Neuronal stem cell (in vitro differentiated cells): ENCODE data around the gene KMT2C.
"Not testable (repeated sequence)": the region's sequence is repeated elsewhere in the genome, so short reads cannot be mapped to it uniquely, and the experiment has no call there.

Experiments
- DNase-seq: peaks from one replicate; pipeline ENCODE4 v3.0.0-alpha.2; 2013; ENCODE audit warnings: low spot score
- H2AFZ ChIP-seq: one replicate; pipeline ENCODE4 v1.6.1; 2013; ENCODE audit warnings: mild to moderate bottlenecking, low read length, inconsistent platforms
- H2AK5ac ChIP-seq: 2 replicates; pipeline ENCODE4 v1.6.1; 2013; ENCODE audit warnings: low read depth, mild to moderate bottlenecking, inconsistent platforms, low read length, moderate library complexity, mixed read lengths
- H2BK120ac ChIP-seq: 2 replicates; pipeline ENCODE4 v1.6.1; 2013; ENCODE audit warnings: low read depth, mild to moderate bottlenecking, inconsistent platforms, low read length, moderate library complexity, mixed read lengths
- H2BK12ac ChIP-seq: one replicate; pipeline ENCODE4 v1.6.1; 2013; ENCODE audit warnings: low read length, inconsistent platforms
- H2BK15ac ChIP-seq: 2 replicates; pipeline ENCODE4 v1.6.1; 2013; ENCODE audit warnings: mild to moderate bottlenecking, low read length, inconsistent platforms, mixed read lengths
- H2BK5ac ChIP-seq: one replicate; pipeline ENCODE4 v1.6.1; 2013; ENCODE audit warnings: inconsistent platforms, mild to moderate bottlenecking, low read length, moderate library complexity
- H3K14ac ChIP-seq: one replicate; pipeline ENCODE4 v1.6.1; 2013; ENCODE audit warnings: low read length, inconsistent platforms
- H3K18ac ChIP-seq: 2 replicates; pipeline ENCODE4 v1.6.1; 2013; ENCODE audit warnings: low read length, inconsistent platforms
- H3K23ac ChIP-seq: 2 replicates; pipeline ENCODE4 v1.6.1; 2013; ENCODE audit warnings: low read depth, mild to moderate bottlenecking, mixed read lengths, low read length, inconsistent platforms; ENCODE audit not compliant: poor library complexity
- H3K27ac ChIP-seq: replicated peaks from 3 replicates; pipeline ENCODE4 v1.5.1; 2013; ENCODE audit warnings: low read length, inconsistent platforms
- H3K27me3 ChIP-seq, 3 experiments: 2 replicates each; pipeline ENCODE4 v1.6.1; 2013; ENCODE audit warnings: low read length in 3 of 3, mild to moderate bottlenecking in 2 of 3, inconsistent platforms in 1 of 3, low read depth in 1 of 3, mixed read lengths in 1 of 3, moderate library complexity in 1 of 3; ENCODE audit not compliant: control insufficient read depth in 3 of 3, insufficient read depth in 3 of 3
- H3K36me3 ChIP-seq, 2 donors: replicated peaks in 1 of 2; 2 replicates each; pipeline ENCODE4 v1.6.1; 2013; ENCODE audit warnings: low read length in 2 of 2; ENCODE audit not compliant: control insufficient read depth in 2 of 2, insufficient read depth in 2 of 2
- H3K4ac ChIP-seq: 2 replicates; pipeline ENCODE4 v1.6.1; 2013; ENCODE audit warnings: inconsistent platforms, mild to moderate bottlenecking, low read length, moderate library complexity
- H3K4me1 ChIP-seq, 2 donors: 1 replicate in 1 of 2; 2 replicates in 1 of 2; pipeline ENCODE4 v1.6.1; 2013; ENCODE audit warnings: low read length in 2 of 2, low read depth in 1 of 2; ENCODE audit not compliant: control insufficient read depth in 2 of 2, insufficient read depth in 1 of 2
- H3K4me2 ChIP-seq: one replicate; pipeline ENCODE4 v1.6.1; 2013; ENCODE audit warnings: mild to moderate bottlenecking, low read length, inconsistent platforms; ENCODE audit not compliant: insufficient read depth, poor library complexity, severe bottlenecking
- H3K4me3 ChIP-seq, 2 donors: 2 replicates each; pipeline ENCODE4 v1.5.1; 2013; ENCODE audit warnings: low read length in 2 of 2, mild to moderate bottlenecking in 2 of 2, inconsistent platforms in 1 of 2, moderate library complexity in 1 of 2
- H3K79me1 ChIP-seq: one replicate; pipeline ENCODE4 v1.6.1; 2013; ENCODE audit warnings: low read depth, mild to moderate bottlenecking, inconsistent platforms, low read length, moderate library complexity
- H3K9ac ChIP-seq: one replicate; pipeline ENCODE4 v1.6.1; 2013; ENCODE audit warnings: mild to moderate bottlenecking, low read depth, low read length, inconsistent platforms; ENCODE audit not compliant: poor library complexity
- H3K9me3 ChIP-seq, 2 donors: replicated peaks in 1 of 2; 2 replicates each; pipeline versions ENCODE3 to v1.6.1; 2013; ENCODE audit warnings: low read length in 2 of 2, mild to moderate bottlenecking in 2 of 2, inconsistent platforms in 1 of 2, low read depth in 1 of 2, mixed read lengths in 1 of 2, moderate library complexity in 1 of 2; ENCODE audit not compliant: control insufficient read depth in 2 of 2, insufficient read depth in 1 of 2
- H4K8ac ChIP-seq: one replicate; pipeline ENCODE4 v1.6.1; 2013; ENCODE audit warnings: low read depth, mild to moderate bottlenecking, inconsistent platforms, low read length, moderate library complexity
- H4K91ac ChIP-seq: one replicate; pipeline ENCODE4 v1.6.1; 2013; ENCODE audit warnings: low read length, low read depth, mild to moderate bottlenecking, inconsistent platforms; ENCODE audit not compliant: poor library complexity
- WGBS, 2 donors: extraction: QIAGEN DNeasy Blood & Tissue Kit; methylation state at CpG; one replicate each; pipeline ENCODE4 v1.1.7; 2013; ENCODE audit warnings: missing lambda C conversion rate in 2 of 2, mixed read lengths in 1 of 2; ENCODE audit not compliant: insufficient read length in 2 of 2, insufficient replicate concordance in 1 of 2; ENCODE audit errors: extremely low coverage in 2 of 2; 5-methylcytosine and 5-hydroxymethylcytosine counted together

The KMT2C gene

GRCh38 chr7:152266859-152267258 is 168.9 kb downstream of the KMT2C start:
- H3K4ac ChIP-seq, H3K4me2 ChIP-seq, H4K8ac ChIP-seq, H2BK12ac ChIP-seq, H3K4me1 ChIP-seq, H3K18ac ChIP-seq, H3K14ac ChIP-seq, H3K9me3 ChIP-seq, H3K27me3 ChIP-seq, H4K91ac ChIP-seq, H3K4me3 ChIP-seq, DNase-seq, H2AK5ac ChIP-seq, H2BK120ac ChIP-seq, H2BK5ac ChIP-seq, H2AFZ ChIP-seq, H3K23ac ChIP-seq, H3K9ac ChIP-seq, H2BK15ac ChIP-seq, H3K27ac ChIP-seq, H3K79me1 ChIP-seq: not testable (repeated sequence)
- peaks cover 0 to 20% of the 10 kb centered on the region in 2 donors for H3K36me3 ChIP-seq
- no CpG with 5 or more reads among the region's 2 CpGs for WGBS, 2 donors

DNA sequence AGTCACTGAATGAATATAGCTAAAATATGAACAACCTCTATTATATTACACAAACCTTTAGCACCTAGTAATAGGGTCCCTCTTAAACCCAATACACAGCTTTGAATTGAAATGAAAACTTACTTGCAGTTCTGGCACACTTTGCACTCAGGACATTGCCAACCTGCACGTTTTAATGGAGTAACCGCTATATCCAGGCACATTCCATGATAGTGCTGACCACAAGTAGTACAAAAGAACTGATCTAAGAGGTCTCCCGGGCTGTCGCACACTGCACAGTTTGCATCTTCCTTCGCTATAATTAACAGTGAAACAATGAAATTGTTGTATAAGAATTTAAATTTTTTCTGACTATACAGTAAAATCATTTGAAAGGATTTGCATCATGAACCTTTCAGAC is 170.9 kb downstream of the KMT2C start:
- H3K14ac ChIP-seq, H3K4me1 ChIP-seq, H2AK5ac ChIP-seq, H3K4me2 ChIP-seq, H3K23ac ChIP-seq, H3K4ac ChIP-seq, H2BK5ac ChIP-seq, H3K4me3 ChIP-seq, H3K27ac ChIP-seq, H3K9ac ChIP-seq, H2BK15ac ChIP-seq, H4K8ac ChIP-seq, H2BK120ac ChIP-seq, H3K27me3 ChIP-seq, H3K79me1 ChIP-seq, H2BK12ac ChIP-seq, H2AFZ ChIP-seq, H3K9me3 ChIP-seq, DNase-seq, H4K91ac ChIP-seq, H3K18ac ChIP-seq: not testable (repeated sequence)
- WGBS, 2 donors = no CpG with 5 or more reads among the region's 5 CpGs
- peaks cover 0 to 10% of the 10 kb centered on the region in 2 donors for H3K36me3 ChIP-seq

DNA sequence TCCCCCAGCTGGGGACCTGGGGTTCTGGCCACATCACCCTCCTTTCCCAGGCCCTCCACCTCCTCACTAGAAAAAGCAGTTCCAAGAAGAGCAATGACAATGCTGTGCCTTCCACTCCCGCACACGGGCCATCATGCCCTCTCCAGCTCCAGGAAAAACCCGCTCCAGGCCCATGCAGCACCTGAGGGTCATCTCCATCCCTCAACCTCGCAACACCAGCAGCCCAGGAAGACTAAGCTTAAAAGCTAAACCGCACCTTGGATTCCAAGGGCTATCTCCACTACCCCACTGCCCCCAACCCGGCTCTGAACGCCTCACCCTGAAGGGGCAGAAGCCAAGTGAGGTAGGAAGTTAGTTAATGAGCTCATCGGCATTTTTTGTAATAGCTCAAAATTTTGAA is 173.7 kb downstream of the KMT2C start:
- not testable (repeated sequence) for H3K27me3 ChIP-seq, DNase-seq

DNA sequence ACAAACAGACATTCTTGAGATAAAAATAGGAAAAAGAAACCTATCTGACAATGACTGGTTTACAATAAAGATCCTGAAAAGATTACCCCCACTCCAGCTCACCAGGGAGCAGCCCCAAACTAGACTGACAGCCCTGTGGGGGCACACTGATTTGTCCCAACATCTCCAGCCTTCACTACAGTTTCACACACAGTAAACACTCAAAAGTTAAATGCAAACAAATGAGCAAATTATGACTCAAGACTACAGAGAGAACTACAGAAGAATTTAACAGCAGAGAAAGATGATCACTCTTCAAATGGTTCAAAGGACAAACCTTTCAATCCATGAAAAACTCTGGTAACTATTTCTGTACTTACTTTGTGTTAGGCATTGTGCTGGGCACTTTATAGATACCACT is 176.2 kb downstream of the KMT2C start:
- H3K18ac ChIP-seq, H3K4me2 ChIP-seq, H2AK5ac ChIP-seq, H3K27me3 ChIP-seq, H3K4me1 ChIP-seq, H2BK15ac ChIP-seq, H2BK12ac ChIP-seq, H2BK120ac ChIP-seq, DNase-seq, H3K9ac ChIP-seq, H3K4ac ChIP-seq, H3K79me1 ChIP-seq, H3K23ac ChIP-seq, H2AFZ ChIP-seq, H4K91ac ChIP-seq, H3K4me3 ChIP-seq, H3K14ac ChIP-seq, H4K8ac ChIP-seq, H3K27ac ChIP-seq, H3K9me3 ChIP-seq, H2BK5ac ChIP-seq: not testable (repeated sequence)
- peaks cover 0 to 16% of the 10 kb centered on the region in 2 donors for H3K36me3 ChIP-seq

More for the DNA sequence above, 173.7 kb downstream of the KMT2C start:
- not testable (repeated sequence) for H3K14ac ChIP-seq, H3K4me3 ChIP-seq, H3K9me3 ChIP-seq, H3K18ac ChIP-seq, H3K4me1 ChIP-seq, H2BK120ac ChIP-seq, H2BK5ac ChIP-seq, H3K4me2 ChIP-seq, H2BK12ac ChIP-seq, H3K79me1 ChIP-seq, H4K91ac ChIP-seq, H2BK15ac ChIP-seq, H2AK5ac ChIP-seq, H3K27ac ChIP-seq, H4K8ac ChIP-seq, H2AFZ ChIP-seq, H3K23ac ChIP-seq
- H3K36me3 ChIP-seq = peaks cover 0 to 16% of the 10 kb centered on the region in 2 donors
- H3K4ac ChIP-seq = peak overlapping the region; percentile 37
- peak overlapping the region; percentile 60 for H3K9ac ChIP-seq
- no CpG with 5 or more reads among the region's 8 CpGs for WGBS, 2 donors
